Superior temporal gyrus (tissue), 1 donor: Measurements from ENCODE around the gene ASTN1.
A peak's percentile ranks its signal among the peaks of the same experiment; 100 is the strongest.

Experiments
- DNase-seq: peaks from one replicate; pipeline ENCODE4 v3.0.0-alpha.2; 2016; ENCODE audit errors: extremely low spot score

Gene ASTN1

DNA sequence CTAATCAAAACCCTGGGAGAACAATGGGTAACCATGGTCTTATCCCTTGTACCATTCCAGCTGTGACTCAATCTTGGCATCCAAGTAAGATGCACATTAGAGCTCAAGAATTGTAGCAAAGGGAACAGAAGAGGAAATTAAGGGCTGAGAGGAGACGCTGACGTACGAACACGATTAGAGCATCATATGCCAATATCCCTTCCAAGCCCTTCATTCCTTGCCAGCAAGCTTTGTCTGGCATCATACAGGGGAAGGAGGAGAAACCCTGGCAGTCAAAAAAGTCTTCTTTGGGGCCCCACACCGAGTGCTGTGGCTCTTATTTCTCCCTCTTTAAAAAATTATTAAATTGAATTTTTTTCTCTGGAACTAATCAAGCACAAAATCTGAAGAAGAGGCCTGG lies 120.9 kb downstream of the ASTN1 start:
- no peak for DNase-seq

DNA sequence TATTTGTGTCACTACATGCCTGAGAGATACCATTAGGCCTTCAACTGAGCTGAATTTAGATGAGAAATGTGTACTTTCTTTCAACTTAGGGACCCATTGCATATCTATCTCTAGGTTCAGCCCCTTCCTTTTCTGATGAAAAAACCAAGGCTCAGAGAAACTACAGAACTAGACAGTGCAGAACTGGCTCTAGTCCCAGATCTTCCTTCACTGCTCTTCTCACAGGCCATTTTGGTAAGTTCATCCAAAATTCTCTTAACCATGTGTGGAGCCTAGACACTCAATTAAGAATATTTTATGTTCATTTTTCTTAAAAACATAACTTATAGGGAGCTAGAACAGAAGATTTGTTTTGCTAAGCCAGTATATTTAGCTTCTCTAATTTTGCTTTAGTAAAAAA lies 128.9 kb downstream of the ASTN1 start:
- DNase-seq = peak; percentile 44

DNA sequence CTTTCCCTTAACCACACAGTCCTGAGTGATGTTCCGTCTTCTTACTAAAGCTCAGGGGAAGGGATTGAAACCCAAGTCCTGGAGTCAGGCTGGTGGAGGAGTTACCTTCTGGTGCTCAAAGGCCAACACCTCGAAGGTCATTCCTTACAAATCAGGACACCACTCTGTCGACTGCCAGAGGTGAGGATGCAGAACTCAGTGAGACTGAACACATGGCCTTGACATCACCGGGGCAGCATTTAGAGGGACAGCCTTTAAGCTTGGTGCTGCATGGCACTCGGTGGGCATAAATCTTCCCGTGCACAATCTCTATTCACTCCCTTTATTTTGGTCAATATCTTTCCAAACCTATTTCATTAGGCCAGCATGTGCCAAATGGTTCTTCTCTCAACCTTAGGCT lies 130.9 kb downstream of the ASTN1 start:
- no peak for DNase-seq

DNA sequence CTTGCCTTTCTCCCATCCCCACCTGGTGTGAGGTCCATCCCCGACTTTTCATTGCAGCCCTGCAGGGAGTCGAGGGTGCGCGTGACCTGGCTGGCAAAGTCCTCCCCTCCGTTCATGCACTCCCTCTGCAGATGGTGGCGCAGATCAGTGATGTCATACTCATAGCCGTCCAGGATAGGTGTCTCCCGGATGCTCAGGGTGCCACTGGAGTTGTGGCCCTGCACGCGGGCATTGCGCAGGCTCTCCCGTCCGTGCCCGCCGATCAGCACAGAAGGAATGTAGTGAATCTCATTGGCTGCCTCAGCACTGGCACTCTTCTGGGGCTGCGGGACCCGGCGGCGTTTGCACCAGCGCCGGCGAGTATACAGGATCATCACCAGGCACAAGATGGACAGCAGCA lies 132.1 kb downstream of the ASTN1 start:
- DNase-seq = no peak

DNA sequence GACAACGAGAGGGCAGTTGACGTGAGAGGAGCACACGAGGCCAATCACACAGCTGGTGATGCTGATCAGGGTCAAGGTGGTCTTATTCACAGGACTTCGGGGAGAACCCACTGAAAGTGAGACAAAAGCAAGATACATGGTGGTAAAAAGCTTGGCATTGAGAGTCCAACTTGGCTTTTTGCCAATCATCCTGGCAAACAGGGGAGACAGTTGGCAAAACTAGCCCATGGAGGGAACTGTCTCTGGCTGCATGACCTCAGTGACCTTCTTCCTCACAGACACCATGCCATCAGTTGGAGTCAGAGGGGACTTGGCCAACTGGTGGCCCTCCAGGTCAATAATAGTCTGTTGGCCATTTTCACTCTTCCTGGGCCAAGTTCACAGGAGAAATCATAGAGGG lies 139.9 kb downstream of the ASTN1 start:
- DNase-seq = no peak

DNA sequence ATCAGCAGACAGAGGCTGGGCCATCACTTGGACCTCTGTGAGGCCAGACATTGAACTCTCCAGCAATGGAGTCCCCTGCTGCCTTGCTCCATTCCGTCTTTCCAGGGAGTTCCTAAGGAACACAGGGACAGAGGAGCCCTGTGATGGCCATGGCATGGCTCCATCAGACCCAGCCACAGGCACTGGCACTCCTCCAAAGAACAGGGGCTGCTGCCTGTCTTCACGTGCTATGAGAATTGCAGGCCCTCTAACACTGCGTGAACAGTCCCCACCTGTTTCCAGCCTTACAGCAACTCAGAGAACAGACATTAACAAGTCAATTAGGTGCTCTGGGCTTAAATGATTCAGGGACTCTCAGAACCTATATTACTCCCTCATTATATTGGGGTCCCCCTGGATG lies 140.8 kb downstream of the ASTN1 start:
- no peak for DNase-seq

DNA sequence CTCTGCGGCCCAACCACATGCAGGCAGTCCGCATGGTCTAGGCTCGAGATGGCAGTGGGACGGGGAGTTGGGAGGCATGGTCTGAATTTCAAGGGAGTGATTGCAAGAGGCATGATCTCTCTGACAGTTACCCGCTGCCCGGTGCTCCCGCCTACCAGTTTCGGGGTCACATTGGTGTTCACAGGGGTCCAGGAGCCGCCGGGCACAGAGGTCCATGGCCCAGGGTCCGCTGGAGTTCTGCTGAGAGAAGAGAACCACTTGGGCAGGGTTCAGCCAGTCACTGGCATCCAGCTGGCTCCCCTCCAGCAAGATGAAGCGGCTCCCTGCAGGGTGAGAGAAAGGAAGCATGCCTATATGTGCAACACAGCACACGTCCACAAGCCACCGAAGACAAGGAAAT lies 141.3 kb downstream of the ASTN1 start:
- DNase-seq = no peak

DNA sequence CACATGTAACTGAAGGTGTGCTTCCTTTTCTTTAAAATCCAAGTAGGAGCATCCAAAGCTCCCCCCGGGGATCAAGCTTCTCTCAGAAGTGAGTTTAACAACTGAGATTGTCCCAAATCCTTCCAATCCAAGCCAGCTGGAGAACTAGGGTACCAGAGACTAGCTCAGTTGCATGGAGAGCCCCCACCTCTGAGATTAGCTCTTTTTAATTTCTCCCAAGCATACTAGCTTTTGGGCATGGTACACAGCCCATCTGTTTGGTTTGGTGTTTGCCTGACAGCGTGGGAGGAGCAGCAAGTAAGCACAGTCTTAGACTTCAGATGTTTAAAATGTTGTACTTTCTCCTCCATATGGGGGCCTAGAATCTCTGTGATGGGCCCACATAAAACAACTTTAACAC lies 142.8 kb downstream of the ASTN1 start:
- DNase-seq = peak; percentile 67

DNA sequence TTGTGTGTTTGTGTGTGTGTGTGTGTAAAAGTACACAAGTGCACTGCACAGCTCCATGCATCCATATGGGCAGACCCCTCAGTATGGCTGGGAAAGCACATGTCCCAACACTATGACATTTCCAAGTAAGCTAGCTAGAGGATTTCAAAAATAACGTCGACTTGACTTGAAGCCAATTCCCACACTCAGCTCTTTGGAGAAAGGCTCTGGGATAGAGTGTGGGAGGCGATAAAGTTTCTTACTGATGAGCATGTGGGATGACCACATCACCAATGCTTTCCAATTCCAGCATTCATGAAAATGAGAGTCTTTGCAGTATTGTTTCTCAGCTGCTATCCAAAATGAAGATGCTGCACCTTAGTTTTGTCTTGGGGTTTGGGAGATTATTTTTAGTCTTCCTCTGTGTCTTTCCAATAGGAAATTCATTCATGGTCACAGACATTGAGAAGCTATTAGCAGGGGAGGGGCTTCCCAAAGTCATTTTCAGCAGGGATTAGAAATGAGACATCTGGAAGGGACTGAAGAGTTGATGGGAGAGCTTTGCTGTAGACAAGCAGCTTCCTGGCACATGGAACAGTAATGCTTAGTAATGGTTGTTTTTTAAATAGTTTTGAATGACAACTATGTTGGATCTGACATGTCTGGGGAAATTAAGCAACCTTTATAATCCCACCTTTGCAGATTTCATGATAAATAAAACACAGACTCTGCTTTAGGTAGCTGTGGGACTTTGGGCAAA lies 143.5 kb downstream of the ASTN1 start:
- peak; percentile 75 for DNase-seq

DNA sequence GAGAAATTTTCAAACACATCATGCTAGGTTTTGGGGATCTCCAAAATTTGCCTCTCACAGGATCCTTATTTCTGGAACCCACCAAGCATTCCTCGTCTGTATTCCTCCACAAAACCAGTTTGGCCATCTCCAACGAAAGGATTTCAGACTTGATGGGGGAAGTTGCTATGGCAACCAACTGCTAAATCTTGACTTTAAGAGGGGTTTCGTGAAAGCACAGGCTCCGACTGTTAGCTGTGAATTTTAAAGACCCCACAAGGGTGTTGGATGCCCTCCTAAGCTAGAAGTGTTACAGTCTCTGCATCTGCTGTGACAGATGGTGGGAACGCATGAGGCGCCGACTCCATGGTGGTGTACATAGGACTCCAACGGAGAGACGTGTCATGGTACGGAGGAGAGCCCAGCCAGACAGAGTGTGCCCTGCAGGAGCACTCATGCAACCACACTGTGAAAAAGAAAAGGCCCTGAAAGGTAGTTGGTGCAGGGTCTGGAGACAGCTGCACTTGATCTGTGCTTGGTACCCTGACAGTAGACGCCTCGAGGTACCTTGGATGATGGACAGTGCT lies 147.1 kb downstream of the ASTN1 start:
- no peak for DNase-seq

DNA sequence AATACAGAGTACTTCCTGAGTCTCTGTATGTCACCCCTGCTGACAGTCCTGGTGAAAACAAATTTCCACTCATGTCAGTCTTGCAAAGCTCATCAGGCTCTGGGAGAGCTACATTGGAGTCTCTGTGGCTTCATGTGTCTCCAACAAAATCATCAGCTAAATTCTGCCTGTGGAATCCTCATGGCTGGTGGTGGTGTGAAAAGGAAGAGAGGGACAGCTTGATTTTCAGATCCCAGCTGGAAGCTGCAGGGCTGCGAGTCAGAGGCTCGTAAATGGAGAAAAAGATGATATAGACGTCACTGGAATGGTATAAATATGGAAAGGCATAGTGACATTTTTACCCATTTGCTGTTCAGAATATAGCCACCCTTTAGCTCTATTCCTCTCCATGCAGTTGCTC lies 150.2 kb downstream of the ASTN1 start:
- no peak for DNase-seq

DNA sequence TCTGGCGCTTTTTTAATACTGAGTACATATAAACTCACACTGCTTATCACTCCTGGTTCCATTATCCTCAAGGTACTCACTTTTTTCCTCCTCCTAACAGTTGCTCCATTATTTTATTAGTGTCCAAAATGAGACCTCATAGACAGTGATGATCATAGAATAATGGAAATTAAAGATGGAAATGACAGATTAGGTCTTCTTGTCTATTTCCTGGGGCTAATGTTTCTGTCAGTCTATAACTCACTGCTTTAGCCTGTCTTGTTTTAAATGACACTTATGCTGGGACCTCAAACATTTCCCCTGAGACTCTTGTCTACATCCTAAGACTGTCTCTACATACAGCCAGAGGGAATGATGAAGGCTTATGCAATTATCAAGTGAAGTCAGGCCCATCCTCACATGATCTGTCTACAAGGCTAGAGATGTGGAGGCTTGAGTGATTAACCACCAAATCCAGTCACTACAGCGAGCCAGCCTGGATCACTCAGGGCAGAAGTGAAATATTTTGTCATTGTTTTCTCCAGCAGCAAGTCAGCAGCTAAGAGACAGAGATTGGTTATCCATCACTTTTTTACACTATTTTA lies 152.1 kb downstream of the ASTN1 start:
- no peak for DNase-seq

DNA sequence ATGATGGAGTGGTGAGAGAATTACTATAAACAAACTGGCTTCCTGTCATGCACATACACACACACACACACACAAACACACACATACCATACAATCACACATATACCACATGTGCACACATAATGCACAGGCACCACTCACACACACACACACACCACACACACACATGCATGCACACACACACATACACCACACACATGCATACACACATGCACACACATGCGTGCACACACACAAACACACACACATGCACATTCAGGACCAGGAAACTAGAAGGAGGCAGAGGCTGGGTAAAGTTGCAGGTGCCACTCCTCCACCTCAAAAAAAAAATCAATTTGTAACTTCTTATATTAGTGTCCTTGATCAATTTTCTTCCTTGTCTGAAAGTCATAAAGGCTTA lies 153.0 kb downstream of the ASTN1 start:
- no peak for DNase-seq

DNA sequence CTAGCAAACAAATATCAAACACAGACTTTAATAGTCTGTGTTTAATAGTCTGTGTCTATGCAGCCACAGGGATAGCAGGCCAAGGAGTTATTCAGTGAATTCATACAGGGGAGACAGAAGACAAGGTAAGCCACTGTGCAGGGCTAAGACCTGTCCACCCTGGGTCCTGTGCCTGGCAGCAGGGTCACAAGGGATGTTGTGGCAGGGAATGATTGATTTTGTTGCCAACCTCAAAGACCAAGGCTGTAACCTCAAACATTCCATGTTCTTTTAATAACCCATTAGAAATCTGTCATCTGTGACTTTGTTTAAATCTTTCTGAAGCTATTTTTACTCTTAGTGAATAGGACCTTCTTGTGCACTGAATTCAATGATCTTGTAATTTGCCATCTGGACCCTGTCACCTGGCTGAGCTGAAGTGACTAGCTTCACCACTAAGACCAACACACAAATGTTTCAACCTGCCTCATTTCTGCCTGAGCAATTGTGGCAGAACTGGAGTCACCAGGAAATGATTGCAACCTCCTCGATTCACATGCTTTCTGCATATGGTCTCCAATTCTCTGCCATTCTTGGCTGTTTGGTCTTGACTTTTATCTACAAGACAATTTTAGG lies 154.2 kb downstream of the ASTN1 start:
- DNase-seq = no peak

DNA sequence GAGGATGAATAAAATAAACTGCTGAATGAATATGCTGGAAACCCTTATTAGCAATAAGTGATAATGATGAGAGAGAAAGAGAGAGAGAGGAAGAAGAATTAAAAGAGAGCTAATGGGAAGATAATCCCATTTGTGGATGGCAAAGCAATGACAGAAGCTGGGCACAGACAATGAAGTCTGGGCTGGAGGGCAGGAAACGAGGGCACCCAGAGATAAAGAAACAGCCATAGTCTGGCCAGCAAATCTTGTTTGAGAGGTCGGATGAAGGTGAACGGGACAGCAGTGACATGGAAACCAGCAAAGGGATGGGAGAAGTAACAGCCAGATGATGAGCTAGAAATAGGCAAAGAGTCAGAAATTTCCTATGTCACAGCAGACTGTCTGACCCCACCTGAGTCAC lies 155.9 kb downstream of the ASTN1 start:
- DNase-seq = no peak

DNA sequence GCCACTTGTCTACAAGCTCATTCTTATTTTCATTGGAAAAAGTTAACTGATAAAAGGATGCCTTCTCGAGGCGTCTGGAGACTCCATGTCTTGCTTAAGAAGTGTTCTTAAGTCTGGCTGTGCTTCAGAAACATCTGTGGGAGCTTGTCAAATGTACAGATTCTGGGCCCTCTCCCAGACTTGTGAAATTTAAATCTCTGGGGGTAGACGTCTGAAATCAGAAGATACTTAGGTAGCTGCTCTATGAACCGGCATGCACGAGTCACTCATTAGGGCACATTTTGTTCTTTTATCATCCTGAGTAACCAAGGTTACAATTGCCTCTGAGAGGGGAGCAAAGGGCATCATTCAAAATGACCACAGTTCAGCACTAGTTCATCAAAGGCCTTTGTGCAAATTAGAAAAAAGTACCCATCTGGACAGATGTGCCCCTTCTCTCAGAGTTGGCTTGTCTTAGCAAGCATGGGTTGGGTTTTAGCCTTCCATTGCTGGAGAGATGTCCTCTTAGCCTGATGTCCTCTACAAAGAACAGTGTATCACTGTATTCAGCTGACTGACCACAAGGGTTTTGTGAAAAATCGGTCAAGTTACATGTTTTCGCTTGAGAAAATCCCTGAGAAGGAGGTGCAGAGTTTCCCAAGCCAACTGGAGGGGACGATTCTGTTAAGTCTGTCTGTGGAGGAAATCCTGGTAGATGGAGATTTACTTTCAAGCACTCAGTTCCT lies 156.9 kb downstream of the ASTN1 start:
- DNase-seq = no peak

DNA sequence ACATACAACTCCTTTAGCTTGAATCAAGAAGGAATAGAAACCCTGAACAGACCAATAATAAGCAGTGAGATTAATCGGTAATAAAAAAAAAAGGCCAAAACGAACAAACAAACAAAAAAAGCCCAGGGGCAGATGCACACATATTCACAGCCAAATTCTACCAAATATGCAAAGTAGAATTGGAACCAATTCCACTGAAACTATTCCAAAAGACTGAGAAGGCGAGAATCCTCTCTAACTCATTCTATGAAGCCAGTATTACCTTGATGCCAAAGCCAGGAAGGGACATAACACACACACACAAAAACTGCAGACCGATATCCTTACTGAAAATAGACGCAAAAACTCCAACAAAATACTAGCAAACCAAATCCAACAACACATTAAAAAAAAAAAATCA lies 161.6 kb downstream of the ASTN1 start:
- no peak for DNase-seq

DNA sequence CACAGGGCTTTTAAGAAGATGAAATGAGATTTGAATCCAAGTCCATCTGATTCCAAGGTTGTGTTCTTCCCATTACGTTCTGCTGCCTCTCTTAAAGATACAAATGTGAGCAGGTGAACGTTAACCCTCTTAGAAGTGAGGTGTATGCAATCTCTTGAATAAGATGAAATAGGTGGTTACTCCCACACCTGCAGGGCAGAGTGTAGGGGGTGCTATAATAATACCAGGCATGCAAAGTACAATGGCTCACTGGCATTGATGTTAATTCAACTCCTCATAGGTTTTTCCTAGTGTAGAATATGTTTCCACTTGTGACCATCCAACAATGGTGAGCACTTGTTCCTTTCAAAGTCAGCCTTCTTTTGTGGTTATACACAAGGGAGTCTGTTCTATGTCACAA lies 163.0 kb downstream of the ASTN1 start:
- DNase-seq = no peak

DNA sequence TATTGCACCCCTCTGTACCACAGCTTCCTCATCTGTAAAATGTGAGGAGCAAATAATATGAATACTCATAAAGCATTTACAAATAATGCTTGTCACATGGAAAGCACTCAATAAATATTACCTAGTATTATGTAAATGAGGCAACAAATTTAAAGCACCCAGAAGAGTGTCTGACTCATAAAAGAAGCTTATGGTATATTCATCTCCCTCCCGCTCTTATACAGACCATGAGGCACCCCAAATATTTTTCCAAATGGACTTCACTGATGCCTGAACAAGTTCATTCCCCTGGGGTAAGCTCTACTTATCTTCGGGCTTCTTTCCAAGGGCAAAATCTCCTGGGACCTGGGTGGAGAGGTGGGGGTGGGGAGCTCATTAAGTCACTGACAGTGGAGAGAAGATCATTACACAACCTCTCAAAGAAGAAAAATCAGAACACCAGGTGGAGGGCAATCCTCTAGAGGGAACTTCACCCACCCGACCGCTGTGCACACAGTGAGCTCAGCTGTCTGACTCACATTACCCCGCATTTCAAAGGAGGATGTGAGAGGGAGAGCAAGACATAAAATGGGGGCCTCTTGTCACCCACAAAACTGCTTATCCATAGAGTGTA lies 166.2 kb downstream of the ASTN1 start:
- DNase-seq = no peak

DNA sequence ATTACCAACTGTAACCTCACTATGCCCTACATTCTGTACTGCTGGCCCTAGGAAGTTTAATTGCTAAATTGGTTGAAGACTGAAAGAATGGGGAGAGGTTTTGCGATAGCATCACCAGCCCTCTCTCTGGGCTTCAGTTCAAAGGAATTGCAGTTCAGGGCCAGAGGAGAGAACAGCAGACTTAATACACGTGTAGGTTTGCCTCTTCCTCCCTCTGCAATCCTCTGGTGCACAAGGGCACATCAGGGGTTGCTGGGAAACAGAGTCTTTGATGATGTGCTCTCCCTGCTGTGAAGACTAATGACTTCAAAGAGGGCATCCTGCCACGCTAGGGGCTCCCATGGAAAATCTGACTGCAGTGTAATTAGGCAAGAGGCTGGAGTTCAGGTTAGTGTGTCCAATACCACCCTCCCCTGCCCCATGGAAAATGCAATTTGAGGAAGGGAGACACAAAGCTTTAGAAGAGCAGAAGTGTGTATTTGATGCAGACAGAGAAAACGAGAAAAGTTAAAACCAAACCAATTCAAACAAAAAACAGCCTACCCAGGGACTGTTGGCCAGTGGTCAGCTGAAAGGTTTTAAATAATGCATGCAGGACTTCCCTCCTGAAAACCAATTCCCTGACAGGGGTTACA lies 167.9 kb downstream of the ASTN1 start:
- no peak for DNase-seq

DNA sequence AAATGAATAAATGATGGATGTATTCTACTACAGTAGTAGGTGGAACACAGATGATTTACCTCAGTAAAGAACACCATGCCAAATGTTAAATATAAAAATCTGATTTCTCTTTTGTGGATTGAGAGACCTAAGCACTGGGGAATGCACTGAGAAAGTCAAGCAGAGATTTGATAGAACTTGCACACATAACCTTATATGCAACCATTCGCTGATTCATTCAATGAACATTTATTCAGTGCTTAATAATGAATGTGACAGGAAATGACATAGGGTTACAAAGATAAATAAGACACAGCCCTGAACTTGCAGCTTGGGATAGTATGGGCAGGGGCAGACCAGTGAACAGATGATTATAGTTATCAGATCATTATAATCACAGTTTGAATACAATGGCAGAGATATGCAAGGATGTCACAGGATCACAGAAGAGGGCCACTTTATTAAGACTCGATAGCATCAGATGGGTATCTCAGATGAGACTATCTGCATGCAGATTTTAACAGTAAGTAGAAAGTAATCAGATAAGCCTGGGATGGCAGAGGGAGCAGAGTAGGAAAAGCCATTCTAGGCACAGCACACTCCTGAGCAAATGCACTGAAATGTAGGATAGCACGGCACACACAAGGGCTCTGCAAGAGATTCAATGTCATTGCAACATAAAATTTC lies 169.4 kb downstream of the ASTN1 start:
- no peak for DNase-seq
